Vagina (tissue), 2 donors: ENCODE data around the gene MRPL28. TPM values are rescaled to one million over a fixed set of nuclear protein-coding genes. Genes with fewer than 3 reads are reported as not detected.

Experiments
- DNase-seq, 2 donors: peaks; one replicate each; pipeline ENCODE4 v3.0.0-alpha.2; 2017; ENCODE audit errors: extremely low spot score in 2 of 2
- H3K27ac ChIP-seq: fragments of 200-600 bp; sonication (generic); one replicate; pipeline ENCODE4 v1.5.1; 2019
- H3K27me3 ChIP-seq: fragments of 200-600 bp; sonication (generic); one replicate; pipeline ENCODE4 v1.5.1; 2019
- H3K36me3 ChIP-seq, 2 donors: fragments of 200-600 bp; sonication (generic); one replicate each; pipeline ENCODE4 v1.5.1; 2017 to 2019
- H3K4me1 ChIP-seq: fragments of 200-600 bp; sonication (generic); one replicate; pipeline ENCODE4 v1.5.1; 2019
- H3K4me3 ChIP-seq, 2 donors: fragments of 200-600 bp; sonication (generic); 1 replicate in 1 of 2; 2 replicates in 1 of 2; pipeline ENCODE4 v1.5.1; 2016 to 2019
- H3K9me3 ChIP-seq: fragments of 200-600 bp; sonication (generic); one replicate; pipeline ENCODE4 v1.5.1; 2019
- CTCF ChIP-seq, 3 experiments: fragments of 450-650 bp in 2 of 3; fragments of 200-600 bp in 1 of 3; sonication (generic) in 1 of 3; IDR thresholded peaks; one replicate each; pipeline ENCODE4 v1.5.1; 2017 to 2019; ENCODE audit warnings: antibody characterized with exemption in 3 of 3, mild to moderate bottlenecking in 2 of 3, moderate library complexity in 2 of 3
- POLR2A ChIP-seq, 2 donors: fragments of 450-650 bp; IDR thresholded peaks; one replicate each; pipeline ENCODE4 v1.6.1; 2017; ENCODE audit warnings: antibody characterized with exemption in 2 of 2, mild to moderate bottlenecking in 2 of 2, moderate library complexity in 2 of 2
- POLR2AphosphoS5 ChIP-seq, 2 donors: sonication (generic); formaldehyde crosslinking; IDR thresholded peaks; one replicate each; pipeline ENCODE4 v1.9.0; 2017; ENCODE audit warnings: antibody characterized with exemption in 2 of 2, mild to moderate bottlenecking in 2 of 2, low read depth in 1 of 2; ENCODE audit not compliant: insufficient read depth in 1 of 2
- intact Hi-C: fragments of 100-400 bp; cut with DNase I; formaldehyde crosslinking; loops from one replicate; pipeline ENCODE4 v1.15.1; 2023
- total RNA-seq: library from RNA; depleted of rRNA; stranded (reverse); fragments of >200 nt; gene quantifications from one replicate; pipeline ENCODE4 v1.2.3, GENCODE V29; 2016

MRPL28 gene
- total RNA-seq, 1 donor from 2014 or later, result 96.5 TPM

GRCh38 chr16:360698-361336 is 9.5 kb downstream of the MRPL28 start:
- H3K27ac ChIP-seq, result no peak overlapping the region
- no peak for DNase-seq
- no peaks in the 10 kb centered on the region for H3K9me3 ChIP-seq
- no peak for TF ChIP-seq POLR2A (IDR thresholded peaks at IDR 0.05)
- TF ChIP-seq CTCF (IDR thresholded peaks at IDR 0.05), result no peak
- no peak for TF ChIP-seq POLR2AphosphoS5 (IDR thresholded peaks at IDR 0.05; ENCODE audit: insufficient read depth in 1 of 2, low read depth in 1 of 2)
- intact Hi-C loops, result no loop called here
- no peaks in the 10 kb centered on the region for H3K36me3 ChIP-seq
- H3K27me3 ChIP-seq, result no peaks in the 10 kb centered on the region
- H3K4me1 ChIP-seq, result no peaks in the 10 kb centered on the region
- no peak overlapping the region for H3K4me3 ChIP-seq

GRCh38 chr16:359871-360697 is 10.3 kb downstream of the MRPL28 start:
- Histone ChIP-seq H3K4me3 (no peak overlapping the region), H3K9me3 (no peaks in the 10 kb centered on the region), H3K27ac (no peak overlapping the region), H3K27me3 (no peaks in the 10 kb centered on the region), H3K36me3 (no peaks in the 10 kb centered on the region), H3K4me1 (no peaks in the 10 kb centered on the region)
- no peak for DNase-seq
- intact Hi-C loops, result no loop called here
- no peak for TF ChIP-seq POLR2AphosphoS5 (IDR thresholded peaks at IDR 0.05; ENCODE audit: insufficient read depth in 1 of 2, low read depth in 1 of 2)
- no peak for TF ChIP-seq POLR2A (IDR thresholded peaks at IDR 0.05)
- TF ChIP-seq CTCF (IDR thresholded peaks at IDR 0.05), result no peak

- no peaks in the 10 kb centered on the region for H3K4me1 ChIP-seq
- H3K4me3 ChIP-seq, result no peak overlapping the region
- no peaks in the 10 kb centered on the region for H3K36me3 ChIP-seq
- no peaks in the 10 kb centered on the region for H3K27me3 ChIP-seq
- H3K9me3 ChIP-seq, result no peaks in the 10 kb centered on the region
- H3K27ac ChIP-seq, result no peak overlapping the region
- no peak for DNase-seq
- TF ChIP-seq POLR2A (IDR thresholded peaks at IDR 0.05) (no peak), POLR2AphosphoS5 (IDR thresholded peaks at IDR 0.05; ENCODE audit: insufficient read depth in 1 of 2, low read depth in 1 of 2) (no peak), CTCF (IDR thresholded peaks at IDR 0.05) (no peak)
- intact Hi-C loops, result no loop called here
Measured at GRCh38 chr16:359067-359763, 11.1 kb downstream of the MRPL28 start.

- TF ChIP-seq POLR2AphosphoS5 (IDR thresholded peaks at IDR 0.05; ENCODE audit: insufficient read depth in 1 of 2, low read depth in 1 of 2), result no peak
- no peak for TF ChIP-seq POLR2A (IDR thresholded peaks at IDR 0.05)
- TF ChIP-seq CTCF (IDR thresholded peaks at IDR 0.05), result no peak
Measured at GRCh38 chr16:356741-357140, 13.6 kb downstream of the MRPL28 start.

More at GRCh38 chr16:356741-357140, 13.6 kb downstream of the MRPL28 start:
- no peaks in the 10 kb centered on the region for H3K27me3 ChIP-seq
- peaks cover 11% of the 10 kb centered on the region for H3K4me1 ChIP-seq
- H3K4me3 ChIP-seq, result no peak overlapping the region
- no peak for DNase-seq
- intact Hi-C loops, result no loop called here
- no peaks in the 10 kb centered on the region for H3K9me3 ChIP-seq
- no peaks in the 10 kb centered on the region for H3K36me3 ChIP-seq
- H3K27ac ChIP-seq, result no peak overlapping the region
